HEK293T (cell line): ENCODE data around the gene NOC2L.

Experiments
- CTCF ChIA-PET: fragments of 350-600 bp; formaldehyde crosslinking; extraction: SDS; loops from one replicate; lab custom pipeline; 2021; ENCODE audit warnings: antibody characterized with exemption, inconsistent platforms; lab: Yijun Ruan, JAX
- POLR2A ChIA-PET: fragments of 350-600 bp; formaldehyde crosslinking; extraction: SDS; loops from one replicate; lab custom pipeline; 2020; ENCODE audit warnings: antibody characterized with exemption, inconsistent platforms; lab: Yijun Ruan, JAX
- DNase-seq: peaks from one replicate; pipeline ENCODE4 v3.0.0; 2012; ENCODE audit warnings: mixed read lengths; ENCODE audit errors: extremely low spot score
- ARNT ChIP-seq: fragments of 450-650 bp; IDR thresholded peaks from 2 replicates; pipeline ENCODE4 v1.6.1; 2017; ENCODE audit warnings: mild to moderate bottlenecking
- BHLHE40 ChIP-seq: fragments of 450-650 bp; IDR thresholded peaks from 2 replicates; pipeline ENCODE4 v1.6.1; 2016; ENCODE audit warnings: mild to moderate bottlenecking, moderate library complexity, borderline replicate concordance
- CTBP1 ChIP-seq: fragments of 450-650 bp; IDR thresholded peaks from 2 replicates; pipeline ENCODE4 v1.6.1; 2016; ENCODE audit warnings: borderline replicate concordance
- ELF4 ChIP-seq: fragments of 450-650 bp; IDR thresholded peaks from 2 replicates; pipeline ENCODE4 v1.6.1; 2017; ENCODE audit warnings: antibody characterized with exemption
- FOXA1 ChIP-seq: fragments of 450-650 bp; IDR thresholded peaks from 2 replicates; pipeline ENCODE4 v1.6.1; 2016; ENCODE audit warnings: mild to moderate bottlenecking
- FOXK2 ChIP-seq: fragments of 450-650 bp; IDR thresholded peaks from 2 replicates; pipeline ENCODE4 v1.6.1; 2016; ENCODE audit warnings: mild to moderate bottlenecking
- FOXM1 ChIP-seq: fragments of 450-650 bp; IDR thresholded peaks from 2 replicates; pipeline ENCODE4 v1.6.1; 2017; ENCODE audit warnings: mild to moderate bottlenecking, borderline replicate concordance
- HDGF ChIP-seq: fragments of 450-650 bp; IDR thresholded peaks from 2 replicates; pipeline ENCODE4 v1.6.1; 2017; ENCODE audit warnings: antibody characterized with exemption, borderline replicate concordance
- L3MBTL2 ChIP-seq: fragments of 450-650 bp; conservative IDR thresholded peaks from 2 replicates; pipeline ENCODE4 v1.6.1; 2016; ENCODE audit warnings: mild to moderate bottlenecking
- LEF1 ChIP-seq: fragments of 450-650 bp; IDR thresholded peaks from 2 replicates; pipeline ENCODE4 v1.6.1; 2017; ENCODE audit warnings: mild to moderate bottlenecking, borderline replicate concordance
- NFRKB ChIP-seq: fragments of 450-650 bp; IDR thresholded peaks from 2 replicates; pipeline ENCODE4 v1.6.1; 2016; ENCODE audit warnings: mild to moderate bottlenecking, moderate library complexity
- PKNOX1 ChIP-seq: fragments of 450-650 bp; IDR thresholded peaks from 2 replicates; pipeline ENCODE4 v1.6.1; 2016
- SP1 ChIP-seq: fragments of 450-650 bp; IDR thresholded peaks from 2 replicates; pipeline ENCODE4 v1.6.1; 2017
- SUZ12 ChIP-seq: fragments of 450-650 bp; IDR thresholded peaks from 2 replicates; pipeline ENCODE4 v1.6.1; 2016; ENCODE audit warnings: mild to moderate bottlenecking
- TARDBP ChIP-seq: fragments of 450-650 bp; IDR thresholded peaks from 2 replicates; pipeline ENCODE4 v1.6.1; 2016
- ZNF384 ChIP-seq: fragments of 450-650 bp; IDR thresholded peaks from 2 replicates; pipeline ENCODE4 v1.6.1; 2016

The NOC2L gene

GRCh38 chr1:941015-941587, 18.0 kb downstream of the NOC2L start:
- peak; percentile 35; the same call in 1 of the 2 replicates for TF ChIP-seq L3MBTL2
- TF ChIP-seq CTBP1: no peak
- TF ChIP-seq FOXM1: no peak
- TF ChIP-seq FOXA1: no peak
- no peak for TF ChIP-seq LEF1
- TF ChIP-seq TARDBP: no peak
- ChIA-PET CTCF (interaction anchor here (0.6 to 2.3 kb wide), 6 partner anchors 10 to 163 kb away, joined by 3 to 10 read pairs (median 5); no protein-coding TSS in a partner anchor), POLR2A (interaction anchor here (0.8 to 7.5 kb wide), 10 partner anchors 10 to 61 kb away, joined by 3 to 61 read pairs (median 8); partner anchors contain the start of genes NOC2L and SAMD11)
- DNase-seq: no peak

GRCh38 chr1:940107-941014, 18.7 kb downstream of the NOC2L start:
- peak; percentile 80 for DNase-seq
- POLR2A ChIA-PET: interaction anchor here (0.6 to 7.5 kb wide), 12 partner anchors 10 to 675 kb away, joined by 3 to 61 read pairs (median 6); partner anchors contain the start of genes MIB2, NOC2L and SAMD11
- CTCF ChIA-PET: interaction anchor here (0.6 to 2.3 kb wide), 8 partner anchors 11 to 162 kb away, joined by 3 to 10 read pairs (median 6); partner anchors contain the start of gene SAMD11
- no peak for TF ChIP-seq ZNF384
- TF ChIP-seq FOXA1: no peak
- TF ChIP-seq LEF1: no peak
- peak; percentile 88 for TF ChIP-seq FOXM1
- no peak for TF ChIP-seq NFRKB
- no peak for TF ChIP-seq FOXK2
- TF ChIP-seq HDGF: no peak
- no peak for TF ChIP-seq SUZ12
- peak; percentile 71 for TF ChIP-seq TARDBP
- TF ChIP-seq SP1: no peak
- no peak for TF ChIP-seq L3MBTL2
- peak; percentile 88 for TF ChIP-seq PKNOX1
- TF ChIP-seq CTBP1: peak; percentile 9; the same call in 1 of the 2 replicates
- TF ChIP-seq BHLHE40: no peak
- TF ChIP-seq ARNT: peak; percentile 59; the same call in 1 of the 2 replicates
- no peak for TF ChIP-seq ELF4

GRCh38 chr1:939511-940106, 19.4 kb downstream of the NOC2L start:
- TF ChIP-seq HDGF (peak; percentile 89; the same call in 1 of the 2 replicates), SUZ12 (no peak), FOXA1 (no peak), ZNF384 (no peak), TARDBP (no peak)
- CTCF ChIA-PET: interaction anchor here (1.0 to 1.7 kb wide), 3 partner anchors 11 to 35 kb away, joined by 3 to 8 read pairs (median 5); partner anchors contain the start of gene SAMD11
- POLR2A ChIA-PET: interaction anchor here (0.7 to 7.5 kb wide), 8 partner anchors 9 to 60 kb away, joined by 3 to 61 read pairs (median 18); partner anchors contain the start of genes NOC2L and SAMD11
- no peak for DNase-seq

GRCh38 chr1:938711-939489, 20.2 kb downstream of the NOC2L start:
- DNase-seq: peak; percentile 51
- TF ChIP-seq FOXK2: no peak
- TF ChIP-seq SUZ12: no peak
- TF ChIP-seq L3MBTL2: peak; percentile 69
- ChIA-PET POLR2A (interaction anchor here (0.9 to 7.5 kb wide), 9 partner anchors 8 to 61 kb away, joined by 3 to 61 read pairs (median 7); partner anchors contain the start of genes HES4, NOC2L and SAMD11), CTCF (interaction anchor here (0.8 to 1.7 kb wide), 6 partner anchors 10 to 34 kb away, joined by 3 to 8 read pairs (median 4); no protein-coding TSS in a partner anchor)

- DNase-seq: no peak
- CTCF ChIA-PET: interaction anchor here (0.8 to 1.7 kb wide), 6 partner anchors 9 to 29 kb away, joined by 3 to 8 read pairs (median 4); no protein-coding TSS in a partner anchor
- POLR2A ChIA-PET: interaction anchor here (0.6 to 7.5 kb wide), 6 partner anchors 8 to 62 kb away, joined by 3 to 61 read pairs (median 5); partner anchors contain the start of gene HES4
- TF ChIP-seq FOXA1 (no peak), HDGF (peak; percentile 18; the same call in 1 of the 2 replicates)
Observed at GRCh38 chr1:938088-938683, 20.9 kb downstream of the NOC2L start.

GRCh38 chr1:937521-937920, 21.5 kb downstream of the NOC2L start:
- TF ChIP-seq FOXM1 (no peak), ELF4 (no peak), PKNOX1 (no peak), HDGF (no peak), ARNT (no peak), SUZ12 (no peak), LEF1 (no peak), NFRKB (no peak), FOXK2 (no peak), CTBP1 (no peak), TARDBP (no peak), SP1 (no peak), L3MBTL2 (no peak), FOXA1 (no peak), BHLHE40 (no peak)
- ChIA-PET CTCF (interaction anchor here (0.9 to 1.4 kb wide), 2 partner anchors 17 to 20 kb away, joined by 3 to 4 read pairs; no protein-coding TSS in a partner anchor), POLR2A (interaction anchor here (1.0 to 7.5 kb wide), 4 partner anchors 9 to 62 kb away, joined by 5 to 61 read pairs (median 6); partner anchors contain the start of gene HES4)
- no peak for DNase-seq
